Suprapubic skin (tissue), 4 donors: ENCODE measurements around the gene IQCN. TPM values are rescaled to one million over a fixed set of nuclear protein-coding genes. Genes with fewer than 3 reads are reported as not detected.
A peak's percentile ranks its signal among the peaks of the same experiment; 100 is the strongest.

Source experiments
- DNase-seq, 2 donors: peaks; one replicate each; pipeline ENCODE4 v3.0.0-alpha.2; 2019; ENCODE audit warnings: low spot score in 2 of 2
- H3K27ac ChIP-seq: fragments of 200-600 bp; sonication (generic); one replicate; pipeline ENCODE4 v1.5.1; 2019
- H3K27me3 ChIP-seq: fragments of 200-600 bp; sonication (generic); one replicate; pipeline ENCODE4 v1.5.1; 2019
- H3K36me3 ChIP-seq: fragments of 200-600 bp; sonication (generic); one replicate; pipeline ENCODE4 v1.5.1; 2019
- H3K4me1 ChIP-seq: fragments of 200-600 bp; sonication (generic); one replicate; pipeline ENCODE4 v1.5.1; 2019
- H3K4me3 ChIP-seq: fragments of 200-600 bp; sonication (generic); one replicate; pipeline ENCODE4 v1.5.1; 2019; ENCODE audit warnings: mild to moderate bottlenecking
- H3K9me3 ChIP-seq: fragments of 200-600 bp; sonication (generic); one replicate; pipeline ENCODE4 v1.5.1; 2019
- CTCF ChIP-seq, 2 donors: fragments of 200-600 bp in 1 of 2; fragments of 450-650 bp in 1 of 2; sonication (generic) in 1 of 2; IDR thresholded peaks; one replicate each; pipeline ENCODE4 v1.5.1; 2016 to 2019; ENCODE audit warnings: antibody characterized with exemption in 2 of 2, mild to moderate bottlenecking in 1 of 2, moderate library complexity in 1 of 2
- EP300 ChIP-seq: sonication (generic); formaldehyde crosslinking; IDR thresholded peaks from one replicate; pipeline ENCODE4 v1.6.1; 2017; ENCODE audit warnings: antibody characterized with exemption
- POLR2A ChIP-seq, 2 donors: fragments of 450-650 bp; IDR thresholded peaks; one replicate each; pipeline ENCODE4 v1.6.1; 2017; ENCODE audit warnings: antibody characterized with exemption in 2 of 2, mild to moderate bottlenecking in 2 of 2, moderate library complexity in 2 of 2
- POLR2AphosphoS5 ChIP-seq, 3 donors: sonication (generic); formaldehyde crosslinking; IDR thresholded peaks; one replicate each; pipeline ENCODE4 v1.6.1; 2017; ENCODE audit warnings: antibody characterized with exemption in 3 of 3
- WGBS: methylation state at CpG from one replicate; pipeline ENCODE4 v1.1.5; 2018; 5-methylcytosine and 5-hydroxymethylcytosine counted together
- total RNA-seq, 4 donors: library from RNA; depleted of rRNA; stranded (reverse); fragments of >200 nt; gene quantifications; one replicate each; pipeline ENCODE4 v1.1.0, GENCODE V29; 2016

The IQCN gene
- total RNA-seq, 4 donors from 2014 or later: 8.1 to 27.6 (median 13.6) TPM

GRCh38 chr19:18320865-18321733 lies 46.8 kb upstream of the IQCN start:
- Histone ChIP-seq H3K4me3 (peak overlapping the region; percentile 85), H3K36me3 (no peaks in the 10 kb centered on the region), H3K27ac (peak overlapping the region; percentile 83), H3K27me3 (no peaks in the 10 kb centered on the region), H3K9me3 (no peaks in the 10 kb centered on the region), H3K4me1 (peaks cover 54% of the 10 kb centered on the region)
- DNase-seq: no peak
- 72% methylated on average over 14 of the region's 14 CpGs for WGBS
- TF ChIP-seq EP300 (no peak), POLR2AphosphoS5 (IDR thresholded peaks at IDR 0.05) (no peak), CTCF (IDR thresholded peaks at IDR 0.05) (no peak), POLR2A (IDR thresholded peaks at IDR 0.05) (no peak)

GRCh38 chr19:18319591-18320135 lies 45.4 kb upstream of the IQCN start:
- no peaks in the 10 kb centered on the region for H3K27me3 ChIP-seq
- DNase-seq: no peak
- H3K9me3 ChIP-seq: no peaks in the 10 kb centered on the region
- H3K4me1 ChIP-seq: peaks cover 54% of the 10 kb centered on the region
- no peak overlapping the region for H3K4me3 ChIP-seq
- H3K27ac ChIP-seq: peak overlapping the region; percentile 28
- 84% methylated on average over 7 of the region's 7 CpGs for WGBS
- TF ChIP-seq CTCF (IDR thresholded peaks at IDR 0.05) (no peak), EP300 (no peak), POLR2A (IDR thresholded peaks at IDR 0.05) (no peak), POLR2AphosphoS5 (IDR thresholded peaks at IDR 0.05) (no peak)
- no peaks in the 10 kb centered on the region for H3K36me3 ChIP-seq

- no peak for DNase-seq
- H3K27ac ChIP-seq: peak overlapping the region; percentile 74
- TF ChIP-seq CTCF (IDR thresholded peaks at IDR 0.05) (no peak), POLR2A (IDR thresholded peaks at IDR 0.05) (no peak)
- H3K4me1 ChIP-seq: peaks cover 44% of the 10 kb centered on the region
- H3K4me3 ChIP-seq: no peak overlapping the region
- H3K27me3 ChIP-seq: no peaks in the 10 kb centered on the region
- 61% methylated on average over 13 of the region's 18 CpGs for WGBS
- no peaks in the 10 kb centered on the region for H3K9me3 ChIP-seq
- H3K36me3 ChIP-seq: peaks cover 5% of the 10 kb centered on the region
Observed at GRCh38 chr19:18317961-18318800, 43.9 kb upstream of the IQCN start.

GRCh38 chr19:18313398-18313797 lies 39.1 kb upstream of the IQCN start:
- H3K36me3 ChIP-seq: peaks cover 40% of the 10 kb centered on the region
- no peaks in the 10 kb centered on the region for H3K9me3 ChIP-seq
- no peaks in the 10 kb centered on the region for H3K27me3 ChIP-seq
- no peak overlapping the region for H3K27ac ChIP-seq
- peaks cover 15% of the 10 kb centered on the region for H3K4me1 ChIP-seq
- 95% methylated on average over 3 of the region's 3 CpGs for WGBS
- TF ChIP-seq CTCF (IDR thresholded peaks at IDR 0.05): no peak
- TF ChIP-seq POLR2A (IDR thresholded peaks at IDR 0.05): no peak
- no peak for TF ChIP-seq EP300
- no peak for TF ChIP-seq POLR2AphosphoS5 (IDR thresholded peaks at IDR 0.05)
- no peak overlapping the region for H3K4me3 ChIP-seq
- no peak for DNase-seq
